H1 (cell line): ENCODE measurements around the gene PTPRG. TPM values are rescaled to one million over a fixed set of nuclear protein-coding genes. Genes with fewer than 3 reads are reported as not detected.

Experiments used
- EZH2 ChIP-seq: fragments of 200-600 bp; sonication (generic); IDR thresholded peaks from 2 replicates; pipeline ENCODE4 v1.7.1; 2012; ENCODE audit warnings: low read depth, mild to moderate bottlenecking, moderate library complexity, low read length, inconsistent platforms; ENCODE audit not compliant: severe bottlenecking
- PHF8 ChIP-seq: fragments of 200-600 bp; sonication (generic); conservative IDR thresholded peaks from 2 replicates; pipeline ENCODE4 v1.7.1; 2012; ENCODE audit warnings: low read depth, mild to moderate bottlenecking, inconsistent platforms, low read length, moderate library complexity
- RFX5 ChIP-seq: IDR thresholded peaks from 2 replicates; pipeline ENCODE4 v1.6.1; 2011; ENCODE audit warnings: low read depth, low read length, improper control_type of control experiment, borderline replicate concordance
- SIN3A ChIP-seq, 2 experiments: IDR thresholded peaks in 1 of 2; conservative IDR thresholded peaks in 1 of 2; 2 replicates each; pipeline ENCODE4 v1.6.1; 2011 to 2012; ENCODE audit warnings: low read length in 2 of 2, improper control_type of control experiment in 1 of 2, low read depth in 1 of 2, mild to moderate bottlenecking in 1 of 2
- SIRT6 ChIP-seq: IDR thresholded peaks from one replicate; pipeline ENCODE4 v1.7.1; 2012; ENCODE audit warnings: low read length, inconsistent platforms
- SP1 ChIP-seq: IDR thresholded peaks from 2 replicates; pipeline ENCODE4 v1.6.1; 2011; ENCODE audit warnings: low read depth, low read length
- polyA plus RNA-seq, 7 experiments: library from polyadenylated mRNA; depleted of rRNA in 3 of 7; stranded (reverse) in 5 of 7; unstranded in 2 of 7; fragments of >200 nt in 5 of 7; fragments of 200-250 nt in 2 of 7; gene quantifications; 1 replicate in 5 of 7; 2 replicates in 1 of 7; 4 replicates in 1 of 7; pipeline versions ENCODE4 v1.2.1 to v1.2.3, GENCODE V29; 2011 to 2013; ENCODE audit warnings: missing spikeins in 2 of 7, mixed read lengths in 2 of 7
- total RNA-seq: library from RNA; stranded (reverse); fragmentation: NEBNext Ultra II Directional; extraction: Animal tissue kit (Norgen Biotek cat#: 25700); gene quantifications from 2 replicates; pipeline ENCODE4 v1.2.1, GENCODE V29; 2021

The PTPRG gene
- total and polyA plus RNA-seq, 2 of the 8 experiments (the other 6 are each of a cell fraction or from before 2014, with no cell fraction given), result 23.3 to 96.2 TPM

- no peak for TF ChIP-seq RFX5
- TF ChIP-seq EZH2, result no peak
- no peak for TF ChIP-seq SIN3A (conservative IDR thresholded peaks at IDR 0.05 in 1 of 2, IDR thresholded peaks at IDR 0.05 in 1 of 2; ENCODE audit: low read depth in 1 of 2, low read length in 2 of 2)
- no peak for TF ChIP-seq PHF8
- no peak for TF ChIP-seq SP1
- no peak for TF ChIP-seq SIRT6
Observed at GRCh38 chr3:61582846-61583245, 21.5 kb downstream of the PTPRG start (continued).
